GM12878 (cell line): ENCODE measurements around the gene NPAS4. TPM values are rescaled to one million over a fixed set of nuclear protein-coding genes. Genes with fewer than 3 reads are reported as not detected.

ENCODE experiments used
- ATAC-seq: fragments of 200-7000 bp; cut with Tn5 transposase; 3 replicates; pipeline ENCODE4 v1.9.1; 2020; ENCODE audit warnings: mild to moderate bottlenecking, moderate library complexity
- BruUV-seq: library from RNA; stranded (reverse); fragments of 400-500 nt; replicated peaks from 2 replicates; lab custom pipeline; 2021; lab: Mats Ljungman, UMichigan
- CTCF ChIA-PET: fragments of 300-600 bp; sonication (Branson Sonifier 250); formaldehyde crosslinking; extraction: SDS; loops from one replicate; lab custom pipeline; 2021; ENCODE audit warnings: inconsistent platforms; lab: Yijun Ruan, JAX
- POLR2A ChIA-PET: fragments of 350-600 bp; formaldehyde crosslinking; extraction: SDS; loops from one replicate; lab custom pipeline; 2021; ENCODE audit warnings: inconsistent platforms; lab: Charles Lee
- RAD21 ChIA-PET: fragments of 300-600 bp; sonication (Branson Sonifier 250); formaldehyde crosslinking; loops from one replicate; lab custom pipeline; 2023; ENCODE audit warnings: antibody characterized with exemption; ENCODE audit not compliant: unreplicated experiment; lab: Charles Lee
- SMC1A ChIA-PET: fragments of 300-600 bp; sonication (Branson Sonifier 250); formaldehyde crosslinking; loops from one replicate; lab custom pipeline; 2023; ENCODE audit not compliant: unreplicated experiment, uncharacterized antibody; lab: Charles Lee
- DNase-seq: peaks from one replicate; pipeline ENCODE4 v3.0.0-alpha.2; 2011; ENCODE audit warnings: low read depth, low spot score
- FAIRE-seq: peaks from 3 replicates; lab custom pipeline; 2011; peaks lifted over from hg19 to GRCh38; lab: Jason Lieb, UNC
- H2AFZ ChIP-seq: 2 replicates; pipeline ENCODE4 v1.6.0; 2011; ENCODE audit warnings: low read depth, low read length, control low read depth; ENCODE audit not compliant: control insufficient read depth
- H3K27ac ChIP-seq: 2 replicates; pipeline ENCODE4 v1.5.1; 2011; ENCODE audit warnings: control low read depth; ENCODE audit not compliant: control insufficient read depth, insufficient read depth
- H3K27me3 ChIP-seq, 2 experiments: replicated peaks in 1 of 2; 2 replicates each; pipeline versions ENCODE4 v1.6.0 to v1.6.1; 2011; ENCODE audit warnings: low read length in 1 of 2; ENCODE audit not compliant: control insufficient read depth in 2 of 2, insufficient read depth in 2 of 2
- H3K36me3 ChIP-seq, 2 experiments: 2 replicates each; pipeline ENCODE4 v1.5.1; 2011; ENCODE audit warnings: low read length in 1 of 2; ENCODE audit not compliant: control insufficient read depth in 2 of 2, insufficient read depth in 2 of 2
- H3K4me1 ChIP-seq: 2 replicates; pipeline ENCODE4 v1.6.1; 2011; ENCODE audit warnings: mild to moderate bottlenecking, low read length, moderate library complexity, mixed read lengths; ENCODE audit not compliant: control insufficient read depth, insufficient read depth
- H3K4me2 ChIP-seq: 2 replicates; pipeline ENCODE4 v1.6.0; 2011; ENCODE audit warnings: control low read depth; ENCODE audit not compliant: control insufficient read depth, insufficient read depth
- H3K4me3 ChIP-seq: fragments of 200-600 bp; sonication (generic); 2 replicates; pipeline ENCODE4 v1.5.1; 2016
- H3K79me2 ChIP-seq: 2 replicates; pipeline ENCODE4 v1.6.0; 2011; ENCODE audit warnings: low read length; ENCODE audit not compliant: control insufficient read depth, insufficient read depth
- H3K9ac ChIP-seq: 2 replicates; pipeline ENCODE4 v1.8.0; 2011; ENCODE audit warnings: low read length, control low read depth, mixed read lengths; ENCODE audit not compliant: control insufficient read depth, insufficient read depth
- H3K9me3 ChIP-seq: replicated peaks from 3 replicates; pipeline ENCODE4 v1.5.1; 2011; ENCODE audit warnings: mild to moderate bottlenecking, low read length; ENCODE audit not compliant: control insufficient read depth, insufficient read depth
- H4K20me1 ChIP-seq: 2 replicates; pipeline ENCODE4 v1.6.0; 2011; ENCODE audit not compliant: control insufficient read depth, insufficient read depth
- ATF7 ChIP-seq: fragments of 450-650 bp; IDR thresholded peaks from 2 replicates; pipeline ENCODE4 v1.6.1; 2016; ENCODE audit warnings: low read depth, mild to moderate bottlenecking
- BCL11A ChIP-seq: IDR thresholded peaks from 2 replicates; pipeline ENCODE4 v1.6.1; 2011; ENCODE audit warnings: low read depth, low read length
- BHLHE40 ChIP-seq, 2 experiments: fragments of 450-650 bp in 1 of 2; IDR thresholded peaks; 2 replicates each; pipeline ENCODE4 v1.6.1; 2011 to 2017; ENCODE audit warnings: low read depth in 2 of 2, borderline replicate concordance in 1 of 2, improper control_type of control experiment in 1 of 2, low read length in 1 of 2, mild to moderate bottlenecking in 1 of 2
- CREM ChIP-seq: IDR thresholded peaks from 2 replicates; pipeline ENCODE4 v1.6.1; 2014; ENCODE audit warnings: antibody characterized with exemption, low read depth
- DPF2 ChIP-seq: fragments of 450-650 bp; IDR thresholded peaks from 2 replicates; pipeline ENCODE4 v1.6.1; 2017; ENCODE audit warnings: mild to moderate bottlenecking
- E2F4 ChIP-seq: IDR thresholded peaks from 2 replicates; pipeline ENCODE4 v1.6.1; 2012; ENCODE audit warnings: low read depth, low read length, improper control_type of control experiment
- EGR1 ChIP-seq, 2 experiments: IDR thresholded peaks; 1 replicate in 1 of 2; 2 replicates in 1 of 2; pipeline ENCODE4 v1.6.1; 2011 to 2012; ENCODE audit warnings: low read depth in 2 of 2, low read length in 2 of 2, borderline replicate concordance in 1 of 2, mild to moderate bottlenecking in 1 of 2, moderate library complexity in 1 of 2
- FOXM1 ChIP-seq: IDR thresholded peaks from 2 replicates; pipeline ENCODE4 v1.6.1; 2012; ENCODE audit warnings: low read depth, mild to moderate bottlenecking, inconsistent platforms, low read length, moderate library complexity
- HDAC2 ChIP-seq: fragments of 200-600 bp; sonication (generic); IDR thresholded peaks from 2 replicates; pipeline ENCODE4 v1.6.1; 2017
- IKZF1 ChIP-seq: fragments of 450-650 bp; conservative IDR thresholded peaks from 2 replicates; pipeline ENCODE4 v1.6.1; 2017; ENCODE audit warnings: antibody characterized with exemption, mild to moderate bottlenecking
- IRF4 ChIP-seq: IDR thresholded peaks from 2 replicates; pipeline ENCODE4 v1.6.1; 2011; ENCODE audit warnings: low read depth, low read length
- JUNB ChIP-seq: IDR thresholded peaks from 2 replicates; pipeline ENCODE4 v1.6.1; 2016; ENCODE audit warnings: antibody characterized with exemption, mild to moderate bottlenecking
- NR2C2 ChIP-seq: IDR thresholded peaks from 2 replicates; pipeline ENCODE4 v1.6.1; 2011; ENCODE audit warnings: borderline replicate concordance, low read depth; ENCODE audit not compliant: control insufficient read depth, insufficient read length
- NR2F1 ChIP-seq: fragments of 450-650 bp; conservative IDR thresholded peaks from 2 replicates; pipeline ENCODE4 v1.6.1; 2017; ENCODE audit warnings: mild to moderate bottlenecking
- RUNX3 ChIP-seq: IDR thresholded peaks from 2 replicates; pipeline ENCODE4 v1.6.1; 2012; ENCODE audit warnings: low read length, inconsistent platforms
- SIN3A ChIP-seq: IDR thresholded peaks from 2 replicates; pipeline ENCODE4 v1.6.1; 2012; ENCODE audit warnings: low read depth, low read length, improper control_type of control experiment
- ZBTB40 ChIP-seq: fragments of 450-650 bp; IDR thresholded peaks from 2 replicates; pipeline ENCODE4 v1.6.1; 2016; ENCODE audit warnings: mild to moderate bottlenecking, moderate library complexity, borderline replicate concordance
- ZNF622 ChIP-seq: fragments of 450-650 bp; IDR thresholded peaks from 2 replicates; pipeline ENCODE4 v1.6.1; 2017; ENCODE audit warnings: mild to moderate bottlenecking, inconsistent platforms
- WGBS: methylation state at CpG from one replicate; pipeline ENCODE4 v1.1.6; 2016; ENCODE audit warnings: low lambda C conversion rate; ENCODE audit not compliant: insufficient replicate concordance, insufficient coverage; ENCODE audit errors: missing lambda C conversion rate; 5-methylcytosine and 5-hydroxymethylcytosine counted together
- in situ Hi-C: fragments of 300-500 bp; cut with MboI; formaldehyde crosslinking; loops from 9 replicates; pipeline ENCODE4 v1.14.3; 2018; ENCODE audit warnings: mixed read lengths
- intact Hi-C: fragments of 100-400 bp; cut with micrococcal nuclease; formaldehyde crosslinking; loops from one replicate; pipeline ENCODE4 v1.14.2; 2022; ENCODE audit not compliant: unreplicated experiment
- polyA plus RNA-seq, 11 experiments: library from polyadenylated mRNA; depleted of rRNA in 4 of 11; unstranded in 6 of 11; stranded (reverse) in 5 of 11; fragments of >200 nt; fragmentation: Nextera tagmentation in 4 of 11; fragmentation: Illumina TruSeq in 1 of 11; extraction: Ambion mirVana in 4 of 11; extraction: Trizol in 1 of 11; gene quantifications; 1 replicate in 1 of 11; 2 replicates in 10 of 11; pipeline versions ENCODE4 v1.2.1 to v1.2.3, GENCODE V29; 2011 to 2016; ENCODE audit warnings: inconsistent platforms in 2 of 11, missing spikeins in 2 of 11, low read depth in 1 of 11
- total RNA-seq, 4 experiments: library from RNA; depleted of rRNA in 3 of 4; stranded (reverse); fragments of >200 nt in 3 of 4; fragmentation: Illumina TruSeq in 1 of 4; extraction: Trizol in 1 of 4; gene quantifications; 2 replicates each; pipeline versions ENCODE4 v1.2.1 to v1.2.3, GENCODE V29; 2013 to 2021

The NPAS4 gene
- total and polyA plus RNA-seq, 10 of the 15 experiments (the other 5 are each of a cell fraction or from before 2014, with no cell fraction given), result 0.03 to 0.18 (median 0.06) TPM; not detected in 7

- BruUV-seq, result no TSS peak
- intact Hi-C loops (no loop called here), in situ Hi-C loops (no loop called here)
- ATAC-seq (peak; percentile 93), DNase-seq (peak; percentile 21), FAIRE-seq (no peak)
- 9% methylated on average over 16 of the region's 16 CpGs for WGBS
- no peak overlapping the region for H3K4me3 ChIP-seq
- H4K20me1 ChIP-seq, result peaks cover 4% of the 10 kb centered on the region; the same call in 1 of the 2 replicates
- ChIA-PET SMC1A (interaction anchor here (0.9 to 1.5 kb wide), 5 partner anchors 9 to 260 kb away, joined by 3 to 5 read pairs (median 4); partner anchors contain the start of gene MRPL11), CTCF (interaction anchor here (0.5 to 1.8 kb wide), 12 partner anchors 9 to 260 kb away, joined by 3 to 18 read pairs (median 5); partner anchors contain the start of genes DPP3, MRPL11 and RBM4B), RAD21 (interaction anchor here (0.6 to 1.7 kb wide), 9 partner anchors 11 to 260 kb away, joined by 3 to 10 read pairs (median 4); partner anchors contain the start of genes DPP3, MRPL11, PELI3 and RBM4B), POLR2A (no interaction called here)
- peaks cover 3% of the 10 kb centered on the region; the same call in 1 of the 2 replicates for H3K4me1 ChIP-seq
- no peak overlapping the region for H3K4me2 ChIP-seq
- H3K27ac ChIP-seq, result no peak overlapping the region
- no peaks in the 10 kb centered on the region for H3K36me3 ChIP-seq
- no peak overlapping the region for H2AFZ ChIP-seq
- no peaks in the 10 kb centered on the region; the same call in 2 of the 3 replicates for H3K9me3 ChIP-seq
- H3K79me2 ChIP-seq, result no peaks in the 10 kb centered on the region
- peaks cover 0 to 8% of the 10 kb centered on the region in 2 experiments; a peak in 2 of 4 replicates for H3K27me3 ChIP-seq
- no peak overlapping the region for H3K9ac ChIP-seq
- TF ChIP-seq IRF4, result no peak
- no peak for TF ChIP-seq NR2F1
- TF ChIP-seq SIN3A, result peak; percentile 73; the same call in 1 of the 2 replicates
- no peak for TF ChIP-seq ZNF622
- peak; percentile 28; the same call in 1 of the 2 replicates for TF ChIP-seq IKZF1
- TF ChIP-seq ATF7, result 0 out of 2 replicates have a peak, but pooled peaks have one; percentile 11
- TF ChIP-seq BCL11A, result peak; percentile 82
- TF ChIP-seq E2F4, result no peak
- TF ChIP-seq FOXM1, result peak; percentile 30; the same call in 1 of the 2 replicates
- peak; percentile 27; the same call in 1 of the 2 replicates for TF ChIP-seq RUNX3
- no peak for TF ChIP-seq DPF2
- 0 out of 3 replicates have a peak, but pooled peaks of 1 of the 2 experiments have one; percentile 9 for TF ChIP-seq EGR1 (IDR thresholded peaks at IDR 0.05; ENCODE audit: borderline replicate concordance in 1 of 2, low read depth in 2 of 2, low read length in 2 of 2)
- TF ChIP-seq NR2C2, result no peak
- peak; percentile 27; the same call in 1 of the 2 replicates for TF ChIP-seq ZBTB40
- no peak; the same call in 1 of the 2 replicates for TF ChIP-seq CREM
- TF ChIP-seq HDAC2, result no peak
- TF ChIP-seq JUNB, result peak; percentile 51
- peak in 1 of 2 experiments; percentile 40; a peak in 1 of 4 replicates for TF ChIP-seq BHLHE40 (IDR thresholded peaks at IDR 0.05; ENCODE audit: borderline replicate concordance in 1 of 2, low read depth in 2 of 2, low read length in 1 of 2)
Observed at GRCh38 chr11:66418168-66418985, 2.5 kb upstream of the NPAS4 start.
